Measurements from ENCODE around the gene LY6G6C.

Gene LY6G6C

DNA sequence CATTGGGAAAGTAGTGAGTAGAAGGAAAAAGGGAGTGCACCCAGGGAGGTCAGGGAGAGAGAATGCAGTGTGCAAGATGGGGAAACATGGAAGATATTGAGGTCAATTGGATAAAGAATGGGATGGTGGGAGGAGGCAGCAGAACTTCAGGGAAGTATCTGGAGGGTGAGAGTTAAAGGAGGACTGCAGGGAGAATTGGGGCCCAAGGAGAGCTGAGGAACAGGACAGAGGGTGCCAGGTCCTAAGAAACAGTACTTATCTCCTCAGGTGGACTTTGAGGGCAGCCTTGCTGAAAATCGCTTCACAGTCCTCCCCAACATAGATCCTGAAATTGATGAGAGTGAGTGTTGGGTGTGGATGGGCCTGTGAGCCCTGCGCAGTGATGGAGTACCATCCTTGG lies 36.7 kb upstream of the LY6G6C start:
- DNase-seq (ENCODE audit: low read depth, low spot score) = no peak
- peaks cover 43% of the 10 kb centered on the region for H3K36me3 ChIP-seq (ENCODE audit: insufficient read depth, insufficient read length, low read length)
- no peak overlapping the region for H3K9ac ChIP-seq (ENCODE audit: insufficient read length, low read depth)
- H3K4me1 ChIP-seq (ENCODE audit: insufficient read depth, insufficient read length) = peaks cover 4% of the 10 kb centered on the region
- no peaks in the 10 kb centered on the region for H3K9me3 ChIP-seq (ENCODE audit: insufficient read depth, low read length)
- no peaks in the 10 kb centered on the region for H3K27me3 ChIP-seq (ENCODE audit: insufficient read depth, insufficient read length)
- TF ChIP-seq ZNF274 (IDR thresholded peaks at IDR 0.05; ENCODE audit: low read depth, low read length) = no peak
- TF ChIP-seq YY1 (IDR thresholded peaks at IDR 0.05; ENCODE audit: insufficient read depth, insufficient read length) = no peak
- TF ChIP-seq SUZ12 (IDR thresholded peaks at IDR 0.05; ENCODE audit: extremely low read depth, insufficient read depth, insufficient read length) = no peak
- H3K4me3 ChIP-seq (ENCODE audit: insufficient read length, low read depth) = no peak overlapping the region

DNA sequence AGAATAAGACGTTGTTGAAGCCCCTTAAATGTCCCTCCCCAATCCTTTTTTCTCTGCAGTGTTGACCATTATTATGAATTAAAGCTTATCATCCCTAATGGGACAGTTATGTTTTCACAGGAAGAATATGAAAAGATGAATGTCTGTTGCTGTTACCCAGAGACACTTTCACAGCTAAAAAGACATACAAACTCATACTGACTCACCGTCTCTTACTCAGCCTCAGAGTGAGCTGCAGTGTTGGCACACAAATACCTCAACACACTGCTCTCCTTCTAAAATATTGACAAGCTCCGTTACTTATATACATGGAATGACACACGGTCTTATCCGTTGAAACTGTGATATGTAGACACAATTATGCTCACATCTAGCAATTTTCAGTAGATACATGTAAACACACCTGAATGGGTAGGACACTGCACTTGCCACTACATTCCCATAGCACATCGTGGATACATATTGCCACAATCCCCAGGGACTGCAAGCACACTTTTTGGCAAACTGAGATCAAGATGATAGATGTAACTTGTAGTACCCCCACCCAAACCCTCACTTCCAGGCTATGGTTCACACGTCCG lies 31.3 kb upstream of the LY6G6C start:
- Histone ChIP-seq H3K9ac (ENCODE audit: insufficient read length, low read depth) (no peak overlapping the region), H3K9me3 (ENCODE audit: insufficient read depth, low read length) (no peaks in the 10 kb centered on the region), H3K27me3 (ENCODE audit: insufficient read depth, insufficient read length) (no peaks in the 10 kb centered on the region), H3K4me3 (ENCODE audit: insufficient read length, low read depth) (no peak overlapping the region), H3K4me1 (ENCODE audit: insufficient read depth, insufficient read length) (no peaks in the 10 kb centered on the region), H3K36me3 (ENCODE audit: insufficient read depth, insufficient read length, low read length) (peaks cover 13% of the 10 kb centered on the region)
- no peak for DNase-seq (ENCODE audit: low read depth, low spot score)
- TF ChIP-seq YY1 (IDR thresholded peaks at IDR 0.05; ENCODE audit: insufficient read depth, insufficient read length) (no peak), ZNF274 (IDR thresholded peaks at IDR 0.05; ENCODE audit: low read depth, low read length) (no peak), SUZ12 (IDR thresholded peaks at IDR 0.05; ENCODE audit: extremely low read depth, insufficient read depth, insufficient read length) (no peak)

DNA sequence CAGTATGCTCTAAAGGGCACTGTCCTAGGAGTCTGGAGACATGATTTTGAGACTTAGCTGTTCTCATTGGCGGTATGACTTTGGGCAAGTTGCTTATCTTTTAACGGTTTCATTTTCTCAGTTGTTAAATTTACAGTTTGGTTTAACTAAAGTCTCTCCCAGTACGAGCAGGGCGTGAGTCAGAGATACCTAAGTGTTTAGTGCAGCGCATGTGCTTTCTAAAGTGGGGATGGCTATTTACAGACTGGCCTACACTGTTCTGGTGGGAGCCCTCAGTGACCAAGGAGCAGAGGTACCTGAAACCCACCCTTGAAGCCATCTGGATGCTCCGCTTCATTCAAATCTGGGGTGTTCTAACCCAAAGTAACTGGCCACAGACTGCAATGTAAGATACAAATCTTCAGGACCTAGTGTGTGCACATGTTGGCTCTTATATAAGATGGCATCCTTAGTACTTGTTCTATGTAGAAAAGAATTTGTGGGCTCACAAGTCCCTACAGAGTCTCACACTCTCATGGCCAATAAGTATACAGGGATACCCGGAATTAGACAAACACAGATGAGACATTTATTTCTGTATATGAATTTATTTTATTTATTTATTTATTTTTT lies 29.0 kb upstream of the LY6G6C start:
- DNase-seq (ENCODE audit: low read depth, low spot score) = no peak
- Histone ChIP-seq H3K27me3 (ENCODE audit: insufficient read depth, insufficient read length) (no peaks in the 10 kb centered on the region), H3K4me3 (ENCODE audit: insufficient read length, low read depth) (no peak overlapping the region), H3K9ac (ENCODE audit: insufficient read length, low read depth) (no peak overlapping the region), H3K36me3 (ENCODE audit: insufficient read depth, insufficient read length, low read length) (peaks cover 23% of the 10 kb centered on the region), H3K4me1 (ENCODE audit: insufficient read depth, insufficient read length) (no peaks in the 10 kb centered on the region), H3K9me3 (ENCODE audit: insufficient read depth, low read length) (no peaks in the 10 kb centered on the region)
- TF ChIP-seq YY1 (IDR thresholded peaks at IDR 0.05; ENCODE audit: insufficient read depth, insufficient read length) (no peak), SUZ12 (IDR thresholded peaks at IDR 0.05; ENCODE audit: extremely low read depth, insufficient read depth, insufficient read length) (no peak), ZNF274 (IDR thresholded peaks at IDR 0.05; ENCODE audit: low read depth, low read length) (no peak)

DNA sequence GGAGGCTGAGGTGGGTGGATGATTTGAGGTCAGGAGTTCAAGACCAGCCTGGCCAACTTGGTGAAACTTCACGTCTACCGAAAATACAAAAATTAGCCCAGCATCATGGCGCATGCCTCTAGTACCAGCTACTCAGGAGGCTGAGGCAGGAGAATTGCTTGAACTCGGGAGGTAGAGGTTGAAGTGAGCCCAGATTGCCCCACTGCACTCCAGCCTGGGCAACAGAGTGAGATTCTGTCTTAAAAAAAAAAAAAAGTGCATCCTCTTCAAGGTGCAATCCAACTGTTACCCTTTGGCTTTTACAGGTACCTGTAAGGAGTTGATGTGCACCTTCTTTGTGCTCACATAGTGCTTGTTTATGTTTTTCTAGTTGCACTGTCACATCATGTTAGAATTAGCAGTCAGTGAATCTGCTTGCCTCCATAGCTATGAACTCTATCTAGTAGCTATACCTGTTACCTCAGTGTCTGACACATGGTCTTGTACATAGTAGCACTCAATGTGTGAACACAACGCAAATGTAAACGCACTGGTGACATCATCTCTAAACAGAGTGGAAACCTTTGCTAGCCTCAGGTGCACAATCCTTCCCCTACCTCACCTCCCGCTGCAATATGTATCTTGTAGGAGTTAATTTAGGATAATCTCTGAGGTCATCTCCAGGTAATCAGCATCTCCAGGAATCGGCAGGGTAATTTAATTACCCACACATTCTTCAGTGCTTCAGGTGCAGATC lies 27.9 kb upstream of the LY6G6C start:
- H3K36me3 ChIP-seq (ENCODE audit: insufficient read depth, insufficient read length, low read length) = peaks cover 24% of the 10 kb centered on the region

DNA sequence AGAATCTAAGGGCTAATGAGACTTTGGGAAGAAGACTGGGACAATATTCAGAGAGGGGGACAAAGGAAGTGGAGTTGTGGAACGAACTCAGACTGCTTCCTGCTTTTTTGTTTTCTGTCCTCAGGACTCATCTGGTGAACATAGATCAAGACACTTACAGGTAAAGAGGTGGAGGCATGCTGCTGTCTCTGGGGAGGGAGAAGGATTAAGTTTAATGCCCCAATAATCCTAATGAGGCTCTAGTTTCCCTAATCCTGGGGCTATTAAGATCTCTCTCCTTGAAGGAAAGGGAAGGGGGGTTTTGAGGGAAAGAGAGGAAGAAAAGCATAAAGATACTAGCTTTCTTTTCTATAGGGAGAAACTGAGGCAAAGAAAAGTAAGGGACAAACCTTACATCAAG lies 22.9 kb upstream of the LY6G6C start:
- H3K36me3 ChIP-seq (ENCODE audit: insufficient read depth, insufficient read length, low read length) = peaks cover 48% of the 10 kb centered on the region
- no peaks in the 10 kb centered on the region for H3K27me3 ChIP-seq (ENCODE audit: insufficient read depth, insufficient read length)
- DNase-seq (ENCODE audit: low read depth, low spot score) = no peak
- H3K4me3 ChIP-seq (ENCODE audit: insufficient read length, low read depth) = no peak overlapping the region
- H3K9ac ChIP-seq (ENCODE audit: insufficient read length, low read depth) = no peak overlapping the region
- H3K4me1 ChIP-seq (ENCODE audit: insufficient read depth, insufficient read length) = no peaks in the 10 kb centered on the region
- H3K9me3 ChIP-seq (ENCODE audit: insufficient read depth, low read length) = no peaks in the 10 kb centered on the region
- TF ChIP-seq ZNF274 (IDR thresholded peaks at IDR 0.05; ENCODE audit: low read depth, low read length) (no peak), YY1 (IDR thresholded peaks at IDR 0.05; ENCODE audit: insufficient read depth, insufficient read length) (no peak), SUZ12 (IDR thresholded peaks at IDR 0.05; ENCODE audit: extremely low read depth, insufficient read depth, insufficient read length) (no peak)

More for the DNA sequence above, 27.9 kb upstream of the LY6G6C start:
- Histone ChIP-seq H3K27me3 (ENCODE audit: insufficient read depth, insufficient read length) (no peaks in the 10 kb centered on the region), H3K4me3 (ENCODE audit: insufficient read length, low read depth) (no peak overlapping the region), H3K4me1 (ENCODE audit: insufficient read depth, insufficient read length) (no peaks in the 10 kb centered on the region), H3K9ac (ENCODE audit: insufficient read length, low read depth) (no peak overlapping the region), H3K9me3 (ENCODE audit: insufficient read depth, low read length) (no peaks in the 10 kb centered on the region)
- DNase-seq (ENCODE audit: low read depth, low spot score) = no peak
- TF ChIP-seq SUZ12 (IDR thresholded peaks at IDR 0.05; ENCODE audit: extremely low read depth, insufficient read depth, insufficient read length) (no peak), ZNF274 (IDR thresholded peaks at IDR 0.05; ENCODE audit: low read depth, low read length) (no peak), YY1 (IDR thresholded peaks at IDR 0.05; ENCODE audit: insufficient read depth, insufficient read length) (no peak)

DNA sequence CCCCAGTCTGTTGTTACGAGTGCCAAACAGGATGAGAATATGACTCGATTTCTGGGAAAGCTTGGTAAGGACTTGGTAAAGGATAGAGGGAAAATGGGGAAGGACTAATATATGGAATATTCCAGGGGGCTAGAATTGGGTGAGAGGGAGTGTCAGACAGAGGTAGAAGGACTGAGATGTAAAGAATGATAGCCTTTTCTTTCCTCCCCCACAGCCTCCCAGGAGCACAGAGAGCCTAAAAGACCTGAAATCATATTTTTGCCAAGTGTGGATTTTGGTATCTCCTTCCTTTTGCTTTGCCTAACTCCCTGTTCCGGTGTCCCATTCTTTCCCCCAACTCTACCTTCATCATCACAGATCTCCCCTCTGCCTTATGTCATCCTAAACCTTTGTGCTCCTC lies 21.3 kb upstream of the LY6G6C start:
- Histone ChIP-seq H3K36me3 (ENCODE audit: insufficient read depth, insufficient read length, low read length) (peaks cover 45% of the 10 kb centered on the region), H3K9ac (ENCODE audit: insufficient read length, low read depth) (no peak overlapping the region), H3K4me3 (ENCODE audit: insufficient read length, low read depth) (no peak overlapping the region), H3K27me3 (ENCODE audit: insufficient read depth, insufficient read length) (no peaks in the 10 kb centered on the region), H3K9me3 (ENCODE audit: insufficient read depth, low read length) (no peaks in the 10 kb centered on the region), H3K4me1 (ENCODE audit: insufficient read depth, insufficient read length) (no peaks in the 10 kb centered on the region)
- DNase-seq (ENCODE audit: low read depth, low spot score) = no peak
- TF ChIP-seq YY1 (IDR thresholded peaks at IDR 0.05; ENCODE audit: insufficient read depth, insufficient read length) (no peak), ZNF274 (IDR thresholded peaks at IDR 0.05; ENCODE audit: low read depth, low read length) (no peak), SUZ12 (IDR thresholded peaks at IDR 0.05; ENCODE audit: extremely low read depth, insufficient read depth, insufficient read length) (no peak)

DNA sequence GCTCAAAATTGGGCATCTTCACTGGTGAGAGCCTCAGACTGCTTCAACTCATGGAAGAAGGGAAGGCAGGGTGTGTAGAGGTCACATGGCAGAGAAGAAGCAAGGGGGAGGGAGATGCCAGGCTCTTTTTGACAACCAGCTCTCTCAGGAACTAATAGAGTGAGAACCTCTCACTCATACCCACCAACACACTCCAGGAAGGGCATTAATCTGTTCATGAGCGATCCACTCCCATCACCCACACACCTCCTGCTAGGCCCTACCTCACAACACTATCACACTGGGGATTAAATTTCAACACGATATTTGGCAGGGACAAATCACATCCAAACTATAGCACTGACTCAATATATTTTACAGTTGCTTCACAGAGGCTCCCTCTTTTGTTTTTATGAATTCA lies 20.3 kb upstream of the LY6G6C start:
- H3K27me3 ChIP-seq (ENCODE audit: insufficient read depth, insufficient read length) = no peaks in the 10 kb centered on the region
- H3K9ac ChIP-seq (ENCODE audit: insufficient read length, low read depth) = no peak overlapping the region
- H3K4me3 ChIP-seq (ENCODE audit: insufficient read length, low read depth) = no peak overlapping the region
- H3K4me1 ChIP-seq (ENCODE audit: insufficient read depth, insufficient read length) = peaks cover under 1% of the 10 kb centered on the region
- TF ChIP-seq SUZ12 (IDR thresholded peaks at IDR 0.05; ENCODE audit: extremely low read depth, insufficient read depth, insufficient read length) (no peak), YY1 (IDR thresholded peaks at IDR 0.05; ENCODE audit: insufficient read depth, insufficient read length) (no peak), ZNF274 (IDR thresholded peaks at IDR 0.05; ENCODE audit: low read depth, low read length) (no peak)
- H3K9me3 ChIP-seq (ENCODE audit: insufficient read depth, low read length) = no peaks in the 10 kb centered on the region
- H3K36me3 ChIP-seq (ENCODE audit: insufficient read depth, insufficient read length, low read length) = peaks cover 35% of the 10 kb centered on the region
- DNase-seq (ENCODE audit: low read depth, low spot score) = no peak
